RWPE2 (cell line): ENCODE data around the gene POLD1.
A peak's percentile ranks its signal among the peaks of the same experiment; 100 is the strongest.

Source experiments
- ATAC-seq: fragments of 200-7000 bp; cut with Tn5 transposase; 3 replicates; pipeline ENCODE4 v1.9.1; 2021; ENCODE audit warnings: low read depth
- DNase-seq: peaks from one replicate; pipeline ENCODE4 v3.0.0-alpha.2; 2020; ENCODE audit warnings: low spot score
- H3K27ac ChIP-seq: fragments of 450-650 bp; 2 replicates; pipeline ENCODE4 v1.5.1; 2017; ENCODE audit warnings: mild to moderate bottlenecking; ENCODE audit not compliant: poor library complexity, severe bottlenecking
- H3K27me3 ChIP-seq: fragments of 250-450 bp; sonication (Bioruptor Pico); 2 replicates; pipeline ENCODE4 v1.5.1; 2021; ENCODE audit warnings: mild to moderate bottlenecking, moderate library complexity; ENCODE audit not compliant: insufficient read depth, poor library complexity, severe bottlenecking
- H3K36me3 ChIP-seq: fragments of 250-450 bp; sonication (Bioruptor Pico); 2 replicates; pipeline ENCODE4 v1.5.1; 2020; ENCODE audit warnings: low read depth, mild to moderate bottlenecking, moderate library complexity
- H3K4me1 ChIP-seq: fragments of 250-450 bp; sonication (Bioruptor Pico); 2 replicates; pipeline ENCODE4 v1.5.1; 2021; ENCODE audit warnings: mild to moderate bottlenecking, moderate library complexity; ENCODE audit not compliant: insufficient read depth, poor library complexity, severe bottlenecking
- H3K4me3 ChIP-seq: fragments of 250-450 bp; sonication (Bioruptor Pico); 2 replicates; pipeline ENCODE4 v1.5.1; 2021; ENCODE audit warnings: mild to moderate bottlenecking, moderate library complexity; ENCODE audit not compliant: severe bottlenecking
- H3K9me3 ChIP-seq: fragments of 250-450 bp; sonication (Bioruptor Pico); 2 replicates; pipeline ENCODE4 v1.5.1; 2021; ENCODE audit warnings: mild to moderate bottlenecking, moderate library complexity; ENCODE audit not compliant: severe bottlenecking
- CTCF ChIP-seq: fragments of 450-650 bp; IDR thresholded peaks from one replicate; pipeline ENCODE4 v1.5.1; 2017; ENCODE audit warnings: mild to moderate bottlenecking, moderate library complexity; ENCODE audit not compliant: poor library complexity, severe bottlenecking

The POLD1 gene

GRCh38 chr19:50423279-50424113, 39.3 kb downstream of the POLD1 start:
- no peak for DNase-seq
- Histone ChIP-seq H3K4me3 (no peak overlapping the region), H3K36me3 (no peaks in the 10 kb centered on the region), H3K27ac (no peak overlapping the region), H3K9me3 (no peaks in the 10 kb centered on the region), H3K27me3 (peaks cover 17% of the 10 kb centered on the region), H3K4me1 (no peaks in the 10 kb centered on the region)
- ATAC-seq, result no peak
- no peak for TF ChIP-seq CTCF

GRCh38 chr19:50425581-50425980, 41.4 kb downstream of the POLD1 start:
- no peak for TF ChIP-seq CTCF
- no peaks in the 10 kb centered on the region for H3K27me3 ChIP-seq
- H3K27ac ChIP-seq, result no peak overlapping the region
- no peaks in the 10 kb centered on the region for H3K9me3 ChIP-seq
- H3K36me3 ChIP-seq, result no peaks in the 10 kb centered on the region
- H3K4me3 ChIP-seq, result no peak overlapping the region
- no peak for DNase-seq
- no peak for ATAC-seq
- H3K4me1 ChIP-seq, result no peaks in the 10 kb centered on the region

- no peak overlapping the region for H3K4me3 ChIP-seq
- H3K27me3 ChIP-seq, result peaks cover 3% of the 10 kb centered on the region
- DNase-seq (no peak), ATAC-seq (no peak)
- no peaks in the 10 kb centered on the region for H3K4me1 ChIP-seq
- no peaks in the 10 kb centered on the region for H3K9me3 ChIP-seq
- no peak overlapping the region for H3K27ac ChIP-seq
- no peak for TF ChIP-seq CTCF
- H3K36me3 ChIP-seq, result no peaks in the 10 kb centered on the region
These were observed 43.3 kb downstream of the POLD1 start for GRCh38 chr19:50427318-50427925.

- peaks cover 9% of the 10 kb centered on the region for H3K27me3 ChIP-seq
- H3K4me3 ChIP-seq, result peak overlapping the region; percentile 11
- H3K36me3 ChIP-seq, result no peaks in the 10 kb centered on the region
- ATAC-seq, result 0 out of 3 replicates have a peak, but pooled peaks have one; percentile 15
- H3K9me3 ChIP-seq, result no peaks in the 10 kb centered on the region
- no peak for DNase-seq
- H3K4me1 ChIP-seq, result no peaks in the 10 kb centered on the region
- no peak for TF ChIP-seq CTCF
- H3K27ac ChIP-seq, result no peak overlapping the region
These were observed 43.9 kb downstream of the POLD1 start for GRCh38 chr19:50427997-50428425.
